Lower leg skin (tissue), 4 donors: Measurements from ENCODE around the gene ASZ1. TPM values are rescaled to one million over a fixed set of nuclear protein-coding genes. Genes with fewer than 3 reads are reported as not detected.

ENCODE experiments used
- DNase-seq, 2 donors: peaks; one replicate each; pipeline ENCODE4 v3.0.0-alpha.2; 2019; ENCODE audit warnings: low spot score in 2 of 2
- H3K4me3 ChIP-seq: fragments of 200-600 bp; sonication (generic); 2 replicates; pipeline ENCODE4 v1.5.1; 2017; ENCODE audit warnings: mild to moderate bottlenecking, low read depth; ENCODE audit not compliant: poor library complexity, severe bottlenecking
- POLR2A ChIP-seq, 2 donors: fragments of 450-650 bp; IDR thresholded peaks; one replicate each; pipeline ENCODE4 v1.6.1; 2016 to 2017; ENCODE audit warnings: antibody characterized with exemption in 2 of 2, mild to moderate bottlenecking in 1 of 2, moderate library complexity in 1 of 2
- WGBS, 2 donors: methylation state at CpG; one replicate each; pipeline ENCODE4 v1.1.5; 2018; 5-methylcytosine and 5-hydroxymethylcytosine counted together
- intact Hi-C: fragments of 100-400 bp; cut with DNase I; formaldehyde crosslinking; loops from one replicate; pipeline ENCODE4 v1.15.0; 2023; ENCODE audit warnings: low total_unique reads
- total RNA-seq, 4 donors: library from RNA; depleted of rRNA; stranded (reverse); fragments of >200 nt; gene quantifications; one replicate each; pipeline ENCODE4 v1.1.0, GENCODE V29; 2016
- TF ChIP-seq, protein P1 (sequence below), 3 donors: fragments of 450-650 bp; IDR thresholded peaks; one replicate each; pipeline ENCODE4 v1.5.1; 2016; ENCODE audit warnings: antibody characterized with exemption in 3 of 3, mild to moderate bottlenecking in 3 of 3, moderate library complexity in 2 of 3

ASZ1 gene
- total RNA-seq, 4 donors from 2014 or later: not detected

DNA sequence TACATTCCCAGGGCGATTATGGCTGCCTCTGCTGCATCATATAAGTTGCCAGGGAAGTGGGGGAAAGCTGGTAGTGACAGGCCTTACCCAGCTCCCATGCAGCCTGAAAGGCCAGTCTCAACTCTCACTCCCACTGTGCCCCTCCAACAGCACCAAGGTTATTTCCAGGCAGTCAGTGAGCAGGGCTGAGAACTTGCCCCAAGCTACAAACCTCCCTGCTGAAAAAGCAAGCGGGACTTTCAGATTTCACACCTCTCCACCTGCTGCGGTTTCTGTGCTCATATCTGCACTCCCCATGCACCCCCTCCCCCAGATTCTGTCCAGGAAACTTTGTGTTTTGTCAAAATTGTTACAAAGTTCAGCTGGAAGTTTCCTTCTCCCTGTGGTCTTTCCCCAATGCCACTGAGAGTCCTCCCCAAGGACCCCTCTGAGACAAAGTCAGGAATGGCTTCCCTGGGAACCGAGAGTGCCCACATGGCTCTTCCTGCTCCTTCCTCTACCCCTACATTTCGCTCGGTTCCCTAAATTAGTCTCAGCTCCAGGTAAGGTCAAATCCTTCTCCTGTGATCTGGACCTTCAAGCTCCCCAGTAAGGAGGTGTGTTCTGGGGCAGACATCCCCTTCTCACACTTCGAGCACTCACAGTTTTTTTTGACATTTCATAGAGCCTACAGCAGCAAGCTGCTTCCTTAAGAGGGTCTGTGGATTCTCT lies 79.2 kb downstream of the ASZ1 start:
- DNase-seq: no peak
- WGBS, 2 donors: 86 to 89% methylated on average over 7 of the region's 7 CpGs
- H3K4me3 ChIP-seq: no peak overlapping the region
- no peak for TF ChIP-seq POLR2A (IDR thresholded peaks at IDR 0.05)
- TF ChIP-seq, protein P1, sequence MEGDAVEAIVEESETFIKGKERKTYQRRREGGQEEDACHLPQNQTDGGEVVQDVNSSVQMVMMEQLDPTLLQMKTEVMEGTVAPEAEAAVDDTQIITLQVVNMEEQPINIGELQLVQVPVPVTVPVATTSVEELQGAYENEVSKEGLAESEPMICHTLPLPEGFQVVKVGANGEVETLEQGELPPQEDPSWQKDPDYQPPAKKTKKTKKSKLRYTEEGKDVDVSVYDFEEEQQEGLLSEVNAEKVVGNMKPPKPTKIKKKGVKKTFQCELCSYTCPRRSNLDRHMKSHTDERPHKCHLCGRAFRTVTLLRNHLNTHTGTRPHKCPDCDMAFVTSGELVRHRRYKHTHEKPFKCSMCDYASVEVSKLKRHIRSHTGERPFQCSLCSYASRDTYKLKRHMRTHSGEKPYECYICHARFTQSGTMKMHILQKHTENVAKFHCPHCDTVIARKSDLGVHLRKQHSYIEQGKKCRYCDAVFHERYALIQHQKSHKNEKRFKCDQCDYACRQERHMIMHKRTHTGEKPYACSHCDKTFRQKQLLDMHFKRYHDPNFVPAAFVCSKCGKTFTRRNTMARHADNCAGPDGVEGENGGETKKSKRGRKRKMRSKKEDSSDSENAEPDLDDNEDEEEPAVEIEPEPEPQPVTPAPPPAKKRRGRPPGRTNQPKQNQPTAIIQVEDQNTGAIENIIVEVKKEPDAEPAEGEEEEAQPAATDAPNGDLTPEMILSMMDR (IDR thresholded peaks at IDR 0.05): no peak
- intact Hi-C loops: no loop called here

DNA sequence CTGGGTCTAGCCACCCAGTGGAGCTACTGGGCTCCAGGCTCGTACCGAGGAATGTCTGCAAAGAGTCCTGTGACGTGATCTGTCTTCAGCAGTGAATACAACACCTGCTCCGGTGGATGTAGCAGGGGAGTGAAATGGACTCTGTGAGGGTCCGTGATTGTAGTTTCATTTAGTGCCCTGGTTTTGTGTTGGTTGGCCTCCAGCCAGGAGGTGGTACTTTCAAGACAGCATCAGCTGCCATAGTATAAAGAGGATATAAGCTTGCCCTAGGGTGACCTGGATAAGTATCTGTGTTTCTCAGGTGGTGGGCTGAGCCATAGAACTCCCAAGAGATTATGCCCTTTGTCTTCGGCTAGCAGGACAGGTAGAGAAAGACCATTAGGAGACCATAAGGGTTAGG lies 79.8 kb downstream of the ASZ1 start:
- no peak for DNase-seq
- WGBS, 2 donors: 83 to 86% methylated on average over 6 of the region's 6 CpGs
- H3K4me3 ChIP-seq: no peak overlapping the region
- no peak for TF ChIP-seq POLR2A (IDR thresholded peaks at IDR 0.05)
- TF ChIP-seq, protein P1 (IDR thresholded peaks at IDR 0.05): no peak
- intact Hi-C loops: no loop called here

DNA sequence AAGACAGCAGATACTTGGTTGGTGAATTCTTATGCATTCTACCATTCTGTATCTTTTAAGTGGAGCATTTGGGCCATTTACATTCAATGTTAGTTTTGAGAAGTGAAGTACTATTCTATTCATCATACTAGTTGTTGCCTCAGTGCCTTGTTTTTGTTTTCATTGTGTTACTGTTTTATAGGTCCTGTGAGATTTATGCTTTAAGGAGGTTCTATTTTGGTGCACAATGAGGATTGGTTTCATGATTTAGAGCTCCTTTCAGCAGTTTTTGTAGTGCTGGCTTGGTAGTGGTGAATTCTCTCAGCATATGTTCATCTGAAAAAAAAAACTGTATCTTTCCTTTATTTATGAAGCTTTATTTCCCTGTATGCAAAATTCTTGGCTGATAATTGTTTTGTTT lies 81.1 kb downstream of the ASZ1 start:
- intact Hi-C loops: no loop called here
- TF ChIP-seq, protein P1 (IDR thresholded peaks at IDR 0.05): no peak
- TF ChIP-seq POLR2A (IDR thresholded peaks at IDR 0.05): no peak
- H3K4me3 ChIP-seq: no peak overlapping the region
- DNase-seq: no peak

DNA sequence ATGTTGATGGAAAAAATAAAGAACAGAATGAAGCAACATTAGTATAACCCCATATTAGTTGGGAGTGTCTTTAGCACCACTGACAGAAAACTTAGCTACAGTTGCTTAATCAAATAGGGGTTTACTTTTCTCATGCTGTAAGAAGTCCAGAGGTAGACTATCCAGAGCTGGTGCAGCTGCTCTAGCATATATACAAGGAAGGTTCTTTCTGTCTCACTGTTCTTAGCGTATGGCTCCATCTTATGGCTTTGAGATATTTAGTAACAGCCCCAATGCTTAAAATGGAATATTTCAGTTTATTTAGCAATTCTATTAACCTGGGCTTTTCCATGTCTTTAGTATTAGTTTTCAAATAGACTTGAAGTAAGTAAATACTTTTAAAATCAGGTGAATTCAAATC lies 89.3 kb downstream of the ASZ1 start:
- no peak for DNase-seq
- intact Hi-C loops: no loop called here
- no peak for TF ChIP-seq POLR2A (IDR thresholded peaks at IDR 0.05)
- TF ChIP-seq, protein P1 (IDR thresholded peaks at IDR 0.05): no peak
- 76 to 86% methylated on average over 1 of the region's 1 CpG for WGBS, 2 donors
- H3K4me3 ChIP-seq: no peak overlapping the region

DNA sequence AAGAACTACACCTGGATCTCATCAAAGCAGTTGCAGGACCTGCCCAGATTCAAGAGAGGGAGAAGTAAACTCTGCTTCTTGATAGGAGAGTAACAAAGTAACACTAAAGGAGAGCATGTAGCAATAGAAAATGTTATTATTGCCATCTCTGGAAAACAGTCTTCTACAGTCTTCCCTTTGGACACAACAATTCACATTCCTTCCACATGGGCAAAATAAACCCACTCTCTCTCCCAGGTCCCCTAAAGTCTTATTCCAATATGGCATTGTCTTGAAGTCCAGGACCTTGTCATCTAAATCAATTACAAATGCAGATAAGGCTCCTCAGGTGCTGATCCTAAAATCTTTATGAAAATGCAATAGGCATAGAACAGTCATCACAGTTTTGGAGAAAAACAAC lies 94.1 kb downstream of the ASZ1 start:
- no peak for DNase-seq
- TF ChIP-seq POLR2A (IDR thresholded peaks at IDR 0.05): no peak
- TF ChIP-seq, protein P1 (IDR thresholded peaks at IDR 0.05): no peak

DNA sequence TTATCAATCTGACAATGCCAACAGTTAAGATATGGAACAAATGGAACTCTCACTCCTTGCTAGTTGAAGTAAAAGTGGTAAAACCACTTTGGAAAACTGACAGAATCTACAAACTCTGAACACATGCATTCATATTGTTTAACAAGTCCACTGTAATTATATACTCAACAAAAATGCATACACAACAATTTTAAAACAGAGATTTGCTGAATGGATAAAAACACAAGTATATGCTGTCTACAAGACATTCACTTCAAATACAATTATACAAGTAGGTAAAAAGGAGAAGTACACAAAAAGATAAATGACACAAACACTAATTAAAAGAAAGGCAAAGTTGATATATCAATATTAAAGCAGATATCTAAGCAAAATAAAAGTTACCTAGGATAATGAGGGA lies 95.3 kb downstream of the ASZ1 start:
- H3K4me3 ChIP-seq: no peak overlapping the region
- TF ChIP-seq POLR2A (IDR thresholded peaks at IDR 0.05): no peak
- TF ChIP-seq, protein P1 (IDR thresholded peaks at IDR 0.05): no peak
- no peak for DNase-seq
- intact Hi-C loops: no loop called here

More for the DNA sequence above, 94.1 kb downstream of the ASZ1 start:
- no peak overlapping the region for H3K4me3 ChIP-seq
- intact Hi-C loops: no loop called here
